Measurements from ENCODE around the gene DDX41. TPM values are rescaled to one million over a fixed set of nuclear protein-coding genes. Genes with fewer than 3 reads are reported as not detected.

The DDX41 gene
- total and polyA plus RNA-seq, 2 of the 13 experiments (the other 11 are each of a cell fraction or from before 2014, with no cell fraction given): 62.8 to 105 TPM

- TF ChIP-seq HNRNPLL (IDR thresholded peaks at IDR 0.05; ENCODE audit: low read depth, low read length, poor library complexity, severe bottlenecking): peak; percentile 67
- TF ChIP-seq ZBTB34 (CRISPR knock-in tag; IDR thresholded peaks at IDR 0.05): no peak
- no peak for TF ChIP-seq MED13 (CRISPR knock-in tag; IDR thresholded peaks at IDR 0.05)
- no peak for TF ChIP-seq ZNF263 (CRISPR knock-in tag; IDR thresholded peaks at IDR 0.05)
- TF ChIP-seq ZHX1 (CRISPR knock-in tag; IDR thresholded peaks at IDR 0.05; ENCODE audit: low read depth): no peak
- TF ChIP-seq ZNF567 (CRISPR knock-in tag; IDR thresholded peaks at IDR 0.05; ENCODE audit: borderline replicate concordance): no peak
- TF ChIP-seq MBNL3 (CRISPR knock-in tag; conservative IDR thresholded peaks at IDR 0.05): no peak
- no peak for TF ChIP-seq TOE1 (CRISPR knock-in tag; IDR thresholded peaks at IDR 0.05)
- no peak for TF ChIP-seq ZNF33A (CRISPR knock-in tag; IDR thresholded peaks at IDR 0.05; ENCODE audit: borderline replicate concordance)
- TF ChIP-seq MIER2 (CRISPR knock-in tag; IDR thresholded peaks at IDR 0.05): no peak
- TF ChIP-seq POLR2G (IDR thresholded peaks at IDR 0.05; ENCODE audit: low read depth, low read length): peak; percentile 26; the same call in 1 of the 2 replicates
- TF ChIP-seq HOXA9 (CRISPR knock-in tag; IDR thresholded peaks at IDR 0.05; ENCODE audit: borderline replicate concordance): 0 out of 2 replicates have a peak, but pooled peaks have one; percentile 15
- 0 out of 2 replicates have a peak, but pooled peaks have one; percentile 35 for TF ChIP-seq ZSCAN25 (CRISPR knock-in tag; IDR thresholded peaks at IDR 0.05)
- peak; percentile 49 for TF ChIP-seq AGO1 (IDR thresholded peaks at IDR 0.05; ENCODE audit: low read depth, low read length, poor library complexity, severe bottlenecking)
- TF ChIP-seq ZNF569 (CRISPR knock-in tag; IDR thresholded peaks at IDR 0.05; ENCODE audit: borderline replicate concordance): no peak
- no peak for TF ChIP-seq CENPBD1 (CRISPR knock-in tag; IDR thresholded peaks at IDR 0.05; ENCODE audit: borderline replicate concordance, low read depth)
- no peak for TF ChIP-seq TFE3 (CRISPR knock-in tag; IDR thresholded peaks at IDR 0.05)
These were observed 44.0 kb downstream of the DDX41 start (continued) for GRCh38 chr5:177472460-177473442.

Measured in HepG2 (cell line).